GM04504 (cell line): ENCODE results near the gene BRINP1.
"Not testable (repeated sequence)": the region's sequence is repeated elsewhere in the genome, so short reads cannot be mapped to it uniquely, and the experiment has no call there.

Experiments
- DNase-seq: peaks from one replicate; pipeline ENCODE4 v3.0.0-alpha.2; 2012; ENCODE audit warnings: low read depth

BRINP1 gene

DNA sequence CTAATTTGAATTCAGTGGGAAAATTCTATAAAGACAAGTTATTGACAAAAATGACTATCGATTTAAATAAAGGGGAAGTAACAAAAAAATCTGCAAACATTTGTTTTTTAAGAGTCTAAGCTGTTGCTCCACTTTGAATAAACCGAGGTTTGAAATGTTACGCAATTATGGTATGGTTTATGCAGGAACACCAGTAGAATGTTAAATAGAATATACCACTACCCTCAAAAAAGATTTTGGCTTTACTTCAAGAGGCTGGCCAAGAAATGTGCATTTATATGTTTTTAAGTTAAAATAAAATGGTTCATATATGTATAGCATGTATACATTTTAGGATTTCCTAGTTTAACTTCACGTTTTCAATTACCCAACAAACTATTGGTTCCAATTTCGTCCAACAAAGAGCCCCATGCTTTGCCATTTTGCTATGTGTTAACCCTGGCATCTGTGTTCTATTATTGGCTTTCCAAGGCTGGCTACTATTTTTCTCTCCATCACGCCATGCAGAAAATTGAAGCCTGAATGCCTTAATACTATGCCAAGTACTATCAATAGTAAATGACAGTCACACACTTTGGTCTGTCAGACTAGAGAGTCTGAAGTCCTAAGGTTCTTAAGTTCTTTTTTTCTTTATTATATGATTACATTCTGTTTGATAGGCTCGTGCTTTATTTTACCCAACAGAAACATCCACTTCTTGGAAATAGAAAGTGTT is 171.2 kb downstream of the BRINP1 start:
- DNase-seq: no peak

DNA sequence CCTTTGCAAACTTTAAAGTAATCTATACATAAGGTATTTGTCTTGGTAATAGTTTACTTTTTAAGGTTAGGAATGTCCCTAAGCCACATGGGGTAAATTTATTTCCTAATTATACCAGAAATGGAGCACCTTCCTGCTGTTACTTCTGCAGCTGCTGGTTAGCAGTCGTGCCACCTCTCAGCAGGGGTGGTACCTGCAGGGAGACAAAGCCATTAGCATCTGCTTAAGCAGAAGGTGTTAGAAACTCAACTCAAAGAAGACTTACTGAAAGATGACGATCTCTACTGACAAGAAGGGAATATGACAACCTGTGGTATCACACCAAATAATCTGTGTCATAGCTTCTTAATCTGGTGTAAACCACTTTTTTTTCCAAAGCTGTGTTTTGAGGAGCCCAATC is 173.7 kb downstream of the BRINP1 start:
- no peak for DNase-seq

DNA sequence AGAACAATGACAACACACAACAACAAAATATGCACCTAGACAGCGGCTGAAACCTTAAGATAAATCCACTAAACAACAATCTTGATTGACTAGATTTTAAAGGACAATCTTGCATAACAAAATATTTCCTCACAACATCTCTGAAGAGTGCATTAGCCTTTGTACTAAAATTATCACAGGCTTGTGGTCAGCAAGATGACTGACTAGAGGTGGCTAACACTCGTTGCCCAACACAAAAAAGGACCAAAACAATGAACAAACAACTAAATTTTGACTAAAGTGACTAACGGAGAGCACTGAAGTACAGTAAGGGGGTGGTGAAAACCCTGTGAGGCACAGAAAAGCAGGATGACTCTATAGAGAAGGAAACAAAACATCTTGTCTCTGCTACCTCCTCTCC is 183.9 kb downstream of the BRINP1 start:
- DNase-seq: no peak

DNA sequence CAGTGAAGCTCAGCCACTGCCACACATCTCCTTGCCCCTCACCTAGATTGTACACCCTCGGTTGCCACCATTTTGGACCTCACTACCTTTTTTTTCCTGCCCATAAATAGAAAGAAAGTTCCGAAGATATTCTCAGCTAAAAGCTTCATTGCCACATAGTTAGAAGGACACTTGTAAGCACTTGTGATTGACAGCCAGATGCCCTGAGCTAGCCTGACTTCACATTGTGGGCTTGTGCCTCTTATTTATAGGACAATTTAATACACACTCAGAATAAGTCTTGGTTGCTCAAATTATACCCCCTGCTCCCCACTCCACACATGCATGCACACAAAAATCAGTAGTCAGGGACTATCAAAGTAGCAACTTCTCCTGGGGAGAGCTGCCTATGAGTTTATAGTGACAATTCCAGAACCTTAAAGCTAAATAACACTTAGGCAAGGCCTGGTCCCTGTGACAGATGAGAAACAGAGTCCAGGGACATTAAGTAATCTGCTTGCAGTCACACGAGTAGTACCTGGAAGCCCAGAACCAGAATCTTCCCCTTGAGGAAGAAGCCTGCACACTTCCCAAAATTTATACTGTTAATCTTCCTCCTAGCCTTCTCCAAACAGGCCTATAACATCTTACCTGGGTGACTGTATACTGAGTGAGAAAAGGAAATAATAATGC is 184.8 kb downstream of the BRINP1 start:
- no peak for DNase-seq

DNA sequence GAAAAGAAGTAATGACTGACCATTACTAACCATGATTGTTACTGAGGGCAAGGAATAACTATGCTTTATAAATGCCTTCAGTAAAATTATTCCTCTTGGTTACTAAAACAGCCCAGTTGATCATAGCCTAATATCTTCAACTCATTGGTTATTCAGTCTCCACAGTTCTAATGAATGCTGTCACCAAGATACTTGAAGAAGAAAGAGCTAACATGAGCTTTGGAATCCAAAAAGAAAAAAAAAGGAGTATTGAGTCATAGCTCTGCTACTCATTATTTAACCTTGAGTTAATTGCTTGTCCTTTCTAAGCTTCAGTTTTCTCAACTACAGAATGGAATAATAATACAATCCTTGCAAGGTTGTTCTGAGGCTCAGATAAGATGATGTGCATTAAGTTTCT is 187.7 kb downstream of the BRINP1 start:
- DNase-seq: no peak

DNA sequence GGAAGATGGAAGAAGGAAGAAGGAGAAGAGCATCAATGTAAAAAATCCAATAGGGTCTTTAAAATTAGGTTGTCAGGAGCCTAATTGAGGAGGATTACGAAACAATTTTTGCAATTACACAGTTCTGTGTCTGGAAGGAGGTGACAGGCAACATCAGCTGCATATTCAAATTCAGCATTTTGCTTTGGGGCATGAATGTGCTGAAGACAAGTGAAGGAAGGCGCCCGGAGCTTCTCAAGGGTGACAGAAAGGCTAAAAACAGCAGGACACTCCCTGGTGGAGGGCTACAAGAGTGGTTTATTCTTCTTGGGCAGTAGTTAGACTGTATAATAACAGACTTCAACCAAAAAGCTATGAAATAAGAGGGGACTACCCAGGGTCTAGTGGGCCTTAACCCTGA is 188.3 kb downstream of the BRINP1 start:
- DNase-seq: no peak

DNA sequence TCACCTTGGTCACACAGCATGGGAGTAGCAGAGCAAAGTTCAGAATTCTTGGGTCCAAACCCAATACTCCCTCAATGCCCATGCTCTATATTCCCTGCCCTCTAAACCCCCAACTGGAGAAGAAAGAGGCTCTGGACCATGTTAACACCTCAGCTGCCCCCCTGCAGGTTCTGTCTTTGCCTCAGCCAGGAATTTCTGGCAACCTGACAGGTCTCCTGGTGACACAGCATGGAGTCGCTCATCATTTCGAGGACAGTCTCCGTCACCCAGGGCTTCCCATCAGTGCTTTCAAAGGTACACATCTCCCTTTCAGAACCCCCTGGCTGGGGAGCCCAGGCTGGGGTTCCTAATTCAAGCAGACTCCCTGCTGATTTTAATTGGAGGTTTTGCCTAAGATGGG is 189.5 kb downstream of the BRINP1 start:
- no peak for DNase-seq

DNA sequence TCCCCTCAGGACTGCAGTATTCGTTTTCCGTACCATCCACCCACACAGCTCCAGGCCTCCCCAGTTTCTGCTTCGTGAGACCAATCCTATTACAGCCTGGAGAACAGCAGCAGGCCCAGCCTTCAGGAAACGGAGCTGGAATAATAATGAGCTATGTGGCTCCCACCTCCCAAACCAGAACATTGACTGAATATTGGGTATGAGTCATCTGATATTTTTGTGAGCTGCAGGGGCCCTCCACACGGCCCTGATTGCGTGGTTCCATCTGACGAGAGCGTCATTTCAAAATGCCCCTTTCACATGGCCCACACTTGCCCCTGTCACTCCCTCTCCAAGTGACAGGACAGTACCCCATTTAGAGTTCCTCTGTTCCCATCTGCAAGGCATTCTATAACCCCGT is 192.0 kb downstream of the BRINP1 start:
- DNase-seq: no peak

DNA sequence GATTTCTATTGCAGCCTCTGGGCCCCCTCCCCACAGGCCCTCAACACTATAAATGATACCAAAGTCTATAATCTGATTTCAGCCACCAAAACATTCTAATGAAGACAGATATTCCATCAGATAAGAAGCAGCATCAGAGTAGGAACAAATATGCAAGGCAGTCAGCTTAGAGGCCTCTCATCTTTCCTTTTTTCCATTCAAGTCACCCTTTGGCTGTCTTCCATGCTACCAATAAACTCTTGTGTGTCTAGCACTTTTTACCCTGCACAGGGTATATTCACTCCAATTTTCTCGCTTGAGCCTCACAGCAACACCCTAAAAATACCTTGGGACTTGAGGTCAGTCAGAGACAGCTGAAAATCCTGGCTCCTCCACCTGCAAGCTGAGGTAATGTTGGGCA is 193.7 kb downstream of the BRINP1 start:
- DNase-seq: no peak

DNA sequence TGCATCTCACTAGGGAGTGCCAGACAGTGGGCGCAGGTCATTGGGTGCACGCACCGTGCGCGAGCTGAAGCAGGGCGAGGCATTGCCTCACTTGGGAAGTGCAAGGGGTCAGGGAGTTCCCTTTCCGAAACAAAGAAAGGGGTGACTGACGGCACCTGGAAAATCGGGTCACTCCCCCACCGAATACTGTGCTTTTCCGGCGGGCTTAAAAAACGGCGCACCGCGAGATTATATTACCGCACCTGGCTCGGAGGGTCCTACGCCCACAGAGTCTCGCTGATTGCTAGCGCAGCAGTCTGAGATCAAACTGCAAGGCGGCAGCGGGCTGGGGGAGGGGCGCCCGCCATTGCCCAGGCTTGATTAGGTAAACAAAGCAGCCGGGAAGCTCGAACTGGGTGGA is 200.0 kb downstream of the BRINP1 start:
- DNase-seq: not testable (repeated sequence)

DNA sequence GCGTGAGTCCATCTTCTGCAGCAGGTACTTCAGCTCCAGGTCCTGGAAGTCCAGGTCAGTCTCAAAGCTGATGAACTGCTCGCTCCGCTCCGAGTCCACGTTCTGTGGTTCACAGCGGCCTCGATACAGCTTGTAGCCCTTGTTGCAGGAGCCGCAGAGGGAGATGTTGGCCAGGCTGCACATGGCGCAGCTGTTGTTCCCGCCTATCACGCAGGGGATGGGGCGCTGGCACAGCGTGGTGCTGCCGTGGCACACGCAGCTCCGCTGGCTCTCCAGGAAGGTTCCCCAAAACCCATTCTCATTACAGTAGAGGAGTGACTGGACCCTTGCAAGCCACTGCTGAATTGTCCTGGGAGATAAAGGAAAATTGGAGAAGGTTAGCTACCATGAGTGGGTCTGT is 201.4 kb downstream of the BRINP1 start:
- DNase-seq: no peak

DNA sequence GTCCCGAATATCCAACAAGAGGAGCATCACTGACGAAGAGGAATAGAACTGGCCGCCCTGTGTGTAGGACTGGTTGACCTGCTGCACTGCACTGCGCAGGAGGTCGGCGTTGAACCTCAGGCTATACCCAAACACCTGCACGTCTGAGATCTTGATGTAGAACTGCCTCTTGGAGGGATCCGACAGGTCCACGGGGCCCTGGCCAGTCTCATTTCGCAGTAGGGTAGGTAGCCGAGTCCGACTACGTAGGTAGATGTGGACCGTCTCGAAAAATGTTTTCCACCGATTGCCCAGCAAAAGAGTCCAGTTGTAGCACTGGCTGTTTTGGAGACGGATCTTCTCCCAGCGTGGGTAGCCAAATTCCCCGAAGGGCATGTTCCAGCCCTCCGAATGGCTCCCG is 202.0 kb downstream of the BRINP1 start:
- no peak for DNase-seq

DNA sequence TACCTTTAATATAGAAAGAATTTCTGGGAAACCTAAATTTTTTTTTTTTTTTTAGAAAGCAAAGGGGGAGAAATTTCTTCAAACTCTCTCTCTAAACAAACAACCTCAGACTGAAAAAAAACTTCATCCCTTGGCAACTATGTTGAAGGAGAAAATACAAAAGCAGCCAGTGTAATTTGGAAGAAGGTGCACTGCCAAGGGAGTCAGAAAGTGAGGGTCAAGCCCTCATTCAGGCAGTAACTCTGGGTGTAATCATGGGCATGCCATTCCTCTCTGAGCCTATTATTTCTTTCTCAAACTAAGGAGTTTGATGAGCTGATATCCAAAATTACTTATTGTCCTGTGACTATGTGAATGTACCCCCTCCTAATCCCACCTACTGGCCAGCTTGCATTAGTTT is 203.1 kb downstream of the BRINP1 start:
- no peak for DNase-seq

DNA sequence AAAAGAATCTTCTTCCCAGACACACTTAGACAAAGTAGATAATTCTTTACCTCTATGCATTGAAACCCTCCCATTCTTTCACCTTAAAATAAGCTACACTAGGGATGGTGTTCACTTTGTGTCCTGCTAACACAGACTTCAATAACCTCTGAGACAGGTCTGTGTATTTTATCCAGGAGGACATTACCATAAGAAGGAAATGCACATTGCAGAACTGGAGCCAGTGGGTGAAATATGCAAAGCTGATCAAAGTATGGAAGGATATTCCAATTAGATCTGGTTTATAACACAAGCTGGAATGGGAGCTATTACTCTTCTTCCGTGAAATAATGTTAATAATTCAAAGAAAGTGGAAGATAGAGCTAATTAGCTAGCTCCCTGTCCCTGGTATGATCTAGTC is 204.1 kb downstream of the BRINP1 start:
- DNase-seq: no peak

DNA sequence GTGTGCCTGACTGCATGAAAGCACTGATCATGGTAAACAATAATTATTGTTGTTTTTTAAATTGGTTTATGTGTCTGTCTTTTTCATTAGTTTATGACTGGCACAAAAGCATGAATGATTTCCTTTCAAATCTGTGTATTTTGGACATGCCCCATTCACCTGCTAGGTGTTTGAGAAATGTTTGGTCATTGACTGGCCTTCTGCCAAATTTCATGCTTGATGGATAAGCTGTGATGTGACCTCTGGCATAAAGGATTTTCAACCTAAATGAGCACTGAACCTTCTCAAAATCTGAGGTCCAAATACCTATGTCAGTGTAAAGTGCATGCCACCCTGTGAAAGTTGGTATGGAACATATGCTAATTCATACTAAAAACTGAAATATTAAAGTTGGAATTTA is 204.5 kb downstream of the BRINP1 start:
- no peak for DNase-seq

DNA sequence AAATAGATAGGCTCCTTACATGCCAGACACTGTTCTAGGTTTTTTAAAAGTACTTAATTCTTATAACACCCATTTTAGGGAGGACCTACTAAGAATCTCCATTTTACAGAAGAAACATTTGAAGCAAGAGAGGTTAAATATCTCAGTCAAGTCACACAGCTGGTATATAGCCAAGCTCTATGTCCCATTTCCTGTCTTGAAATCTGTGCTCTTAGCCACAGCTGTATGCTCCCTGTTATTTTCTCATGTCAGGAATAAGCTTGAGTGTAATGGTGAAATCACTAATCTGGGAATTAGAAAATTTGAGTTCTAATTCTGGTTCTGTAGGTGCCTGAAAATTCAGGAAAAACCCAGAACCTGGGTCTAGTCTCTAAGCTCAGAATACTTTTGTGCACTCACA is 208.7 kb downstream of the BRINP1 start:
- no peak for DNase-seq

DNA sequence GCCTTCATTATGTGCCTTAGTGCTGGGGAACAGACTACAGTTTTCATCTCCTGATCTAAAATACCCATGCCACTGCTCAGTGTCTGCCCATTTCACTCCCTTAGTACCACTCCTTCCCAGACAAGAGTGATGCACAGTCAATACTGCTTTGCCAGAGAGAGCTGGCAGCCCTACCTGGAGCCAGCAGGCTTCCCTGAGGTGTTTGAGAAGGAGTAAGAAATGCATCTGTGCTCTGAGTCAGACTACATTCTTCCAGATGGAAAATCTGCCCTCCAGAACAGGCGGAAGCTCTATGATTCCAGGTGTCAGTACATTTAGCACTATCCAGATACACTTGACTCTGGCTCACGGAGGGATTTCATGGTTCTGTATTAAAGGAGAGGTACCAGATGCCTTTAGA is 209.8 kb downstream of the BRINP1 start:
- no peak for DNase-seq

DNA sequence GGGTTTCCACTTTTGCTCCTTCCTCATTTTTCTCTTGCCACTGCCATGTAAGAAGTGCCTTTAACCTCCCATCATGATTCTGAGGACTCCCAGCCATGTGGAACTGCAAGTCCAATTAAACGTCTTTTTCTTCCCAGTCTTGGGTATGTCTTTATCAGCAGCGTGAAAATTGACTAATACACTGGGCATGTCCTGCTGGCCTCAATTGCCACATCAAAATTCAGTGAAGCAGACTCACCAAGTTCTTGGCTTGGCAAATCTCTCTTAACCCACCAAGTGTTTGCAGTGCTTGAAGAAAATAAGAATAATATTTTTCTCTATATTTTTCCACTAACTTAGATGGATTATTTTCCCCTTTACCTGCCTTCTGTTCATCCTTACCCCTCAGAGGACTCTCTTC is 212.0 kb downstream of the BRINP1 start:
- DNase-seq: no peak

DNA sequence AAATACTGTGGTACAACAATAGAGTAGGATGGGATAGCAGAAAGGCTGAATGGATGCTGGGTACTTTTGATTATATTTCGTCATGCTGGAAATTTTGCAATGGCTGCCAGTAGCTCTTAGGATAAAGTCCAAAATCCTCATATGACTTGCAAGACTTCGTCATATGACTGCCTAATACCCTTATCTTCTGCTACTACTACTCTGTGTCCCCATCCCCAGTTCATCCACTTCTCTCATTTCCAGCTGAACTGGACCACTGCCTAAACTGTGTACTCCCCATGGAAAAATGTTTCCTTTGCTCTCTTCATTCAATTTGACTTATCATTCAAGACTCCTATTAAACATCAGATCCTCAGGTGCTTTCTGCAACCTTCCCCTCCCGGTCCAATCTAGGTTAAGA is 212.9 kb downstream of the BRINP1 start:
- DNase-seq: no peak

DNA sequence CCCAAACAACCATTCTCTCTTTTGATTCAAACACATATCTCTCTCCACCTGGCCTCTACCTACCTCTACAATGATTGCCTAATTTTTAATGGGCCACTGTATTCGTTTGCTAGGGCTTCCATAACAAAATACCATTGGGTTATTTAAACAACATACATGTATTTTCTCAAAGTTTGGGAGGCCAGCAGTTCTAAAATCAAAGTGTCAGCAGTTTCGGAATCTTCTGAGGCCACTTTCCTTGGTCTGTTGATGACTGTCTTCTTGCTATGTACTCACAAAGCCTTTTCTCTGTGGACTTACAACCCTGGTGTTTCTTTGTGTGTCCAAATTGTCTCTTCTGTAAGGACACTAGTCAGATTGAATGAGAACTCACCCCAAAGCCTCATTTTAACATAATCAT is 214.7 kb downstream of the BRINP1 start:
- no peak for DNase-seq

DNA sequence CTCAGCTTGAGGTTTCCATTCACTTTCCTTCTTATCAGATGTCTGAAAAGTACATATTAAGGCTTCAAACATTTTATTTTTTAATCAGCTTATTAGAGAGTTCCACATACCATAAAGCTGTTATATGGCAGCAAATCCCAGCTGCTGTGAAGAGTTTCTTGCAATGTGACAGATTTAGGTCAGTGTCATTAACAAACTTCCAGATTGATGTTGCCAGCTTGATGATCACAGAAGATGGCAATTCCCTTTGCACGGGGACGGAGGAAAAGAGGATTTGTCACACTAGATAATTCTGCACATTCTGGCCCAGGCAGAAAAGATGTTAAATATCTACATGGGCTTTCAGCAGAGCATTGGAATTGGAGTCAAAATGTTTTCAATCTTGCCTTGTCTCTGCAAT is 215.8 kb downstream of the BRINP1 start:
- no peak for DNase-seq

DNA sequence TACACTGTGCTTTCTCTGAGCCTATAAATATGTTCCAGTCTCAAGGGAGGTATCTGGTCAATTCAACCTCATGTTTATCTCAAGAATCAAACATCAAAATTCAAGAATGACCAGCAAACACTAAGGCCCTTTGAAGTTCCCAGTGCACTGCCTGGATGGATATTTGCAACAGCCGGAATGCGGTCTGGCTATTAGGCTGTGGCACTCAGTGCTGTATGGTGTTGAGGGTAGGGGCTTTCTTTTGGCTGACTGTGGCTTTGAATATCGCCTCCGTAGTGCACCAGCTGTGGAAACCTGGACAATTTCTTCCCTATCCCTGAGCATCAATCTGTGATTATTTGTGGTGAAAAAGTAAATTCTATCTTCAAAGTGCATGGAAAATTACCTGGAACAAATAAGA is 220.4 kb downstream of the BRINP1 start:
- no peak for DNase-seq

DNA sequence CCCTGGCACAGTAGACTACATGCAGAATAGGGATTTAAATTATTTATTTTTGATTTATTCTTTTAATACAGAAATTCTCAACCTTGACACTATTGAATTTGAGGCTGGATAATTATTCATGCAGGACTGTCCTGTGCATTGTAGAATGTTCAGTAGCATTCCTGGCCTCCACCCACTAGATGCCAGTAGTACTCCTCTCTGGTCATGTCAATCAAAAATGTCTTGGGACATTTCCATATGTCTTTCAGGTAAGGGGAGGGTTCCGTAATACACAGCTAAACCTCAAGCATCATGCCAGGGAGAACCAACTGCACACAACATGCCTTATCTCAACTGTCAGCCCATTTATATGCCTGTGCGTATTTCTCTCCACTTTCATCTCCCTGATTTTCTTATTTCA is 231.8 kb downstream of the BRINP1 start:
- no peak for DNase-seq

DNA sequence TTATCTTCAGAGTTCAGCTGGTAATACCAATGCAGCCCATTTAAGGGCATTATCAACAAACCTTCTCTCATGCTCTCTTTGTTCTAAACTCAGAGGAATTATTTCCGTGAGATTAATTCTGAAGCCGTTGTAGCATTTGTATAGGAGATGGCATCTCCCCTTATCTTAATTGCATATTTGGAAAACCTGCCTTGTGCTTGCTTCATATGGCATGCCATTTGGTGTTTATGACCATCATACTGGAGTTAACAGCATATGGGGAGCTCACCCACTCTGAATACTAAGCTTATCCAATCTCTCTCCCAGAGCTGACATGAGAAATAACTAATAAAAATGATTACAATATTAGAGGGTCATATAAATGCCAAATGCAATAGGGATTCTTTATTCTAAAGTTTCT is 243.2 kb downstream of the BRINP1 start:
- no peak for DNase-seq
